Caco-2 (cell line): Measurements from ENCODE around the gene MASP1. TPM values are rescaled to one million over a fixed set of nuclear protein-coding genes. Genes with fewer than 3 reads are reported as not detected.
A peak's percentile ranks its signal among the peaks of the same experiment; 100 is the strongest.

ENCODE experiments used
- BruUV-seq: library from RNA; stranded (reverse); fragments of 400-500 nt; replicated peaks from 2 replicates; lab custom pipeline; 2021; lab: Mats Ljungman, UMichigan
- CTCF ChIA-PET: fragments of 300-600 bp; sonication (Branson Sonifier 250); formaldehyde crosslinking; loops from one replicate; lab custom pipeline; 2022; ENCODE audit warnings: antibody characterized with exemption; lab: Charles Lee
- POLR2A ChIA-PET: fragments of 300-600 bp; sonication (Branson Sonifier 250); formaldehyde crosslinking; loops from one replicate; lab custom pipeline; 2022; ENCODE audit warnings: antibody characterized with exemption; lab: Charles Lee
- DNase-seq, 2 experiments: peaks; one replicate each; pipeline versions ENCODE4 v3.0.0 to v3.0.0-alpha.2; 2020 to 2022
- H3K27me3 ChIP-seq: replicated peaks from 2 replicates; pipeline ENCODE4 v1.6.0; 2011; ENCODE audit warnings: low read length; ENCODE audit not compliant: control insufficient read depth, insufficient read depth
- H3K36me3 ChIP-seq: 2 replicates; pipeline ENCODE4 v1.5.1; 2011; ENCODE audit warnings: low read length; ENCODE audit not compliant: control insufficient read depth, insufficient read depth
- H3K4me1 ChIP-seq: fragments of 250-450 bp; sonication (Bioruptor Pico); 2 replicates; pipeline ENCODE4 v1.5.1; 2020; ENCODE audit warnings: mild to moderate bottlenecking
- H3K4me3 ChIP-seq: 2 replicates; pipeline ENCODE4 v1.5.1; 2011; ENCODE audit warnings: low read depth, mild to moderate bottlenecking, control low read depth, low read length
- H3K9me3 ChIP-seq: fragments of 250-450 bp; sonication (Bioruptor Pico); 2 replicates; pipeline ENCODE4 v1.5.1; 2020; ENCODE audit warnings: mild to moderate bottlenecking, moderate library complexity
- H3K27ac Mint-ChIP-seq: one replicate; pipeline ENCODE4 v1.8.0; 2022; ENCODE audit warnings: mixed read lengths; ENCODE audit not compliant: unreplicated experiment
- H3K27me3 Mint-ChIP-seq: one replicate; pipeline ENCODE4 v1.8.0; 2022; ENCODE audit warnings: mixed read lengths; ENCODE audit not compliant: insufficient read depth, unreplicated experiment
- H3K36me3 Mint-ChIP-seq: one replicate; pipeline ENCODE4 v1.8.0; 2022; ENCODE audit warnings: mild to moderate bottlenecking, mixed read lengths; ENCODE audit not compliant: insufficient read depth, unreplicated experiment
- H3K4me1 Mint-ChIP-seq: one replicate; pipeline ENCODE4 v1.8.0; 2022; ENCODE audit warnings: low read depth, mixed read lengths; ENCODE audit not compliant: unreplicated experiment
- H3K4me3 Mint-ChIP-seq: one replicate; pipeline ENCODE4 v1.8.0; 2022; ENCODE audit warnings: mild to moderate bottlenecking, moderate library complexity, mixed read lengths; ENCODE audit not compliant: unreplicated experiment
- H3K9me3 Mint-ChIP-seq: one replicate; pipeline ENCODE4 v1.8.0; 2022; ENCODE audit warnings: mixed read lengths; ENCODE audit not compliant: unreplicated experiment
- CTCF ChIP-seq, 2 experiments: fragments of 200-600 bp in 1 of 2; IDR thresholded peaks; 1 replicate in 1 of 2; 2 replicates in 1 of 2; pipeline versions ENCODE4 v1.5.1 to v1.8.0; 2011 to 2022; ENCODE audit warnings: antibody characterized with exemption in 1 of 2, control low read depth in 1 of 2, inconsistent platforms in 1 of 2, low read depth in 1 of 2, low read length in 1 of 2, mild to moderate bottlenecking in 1 of 2, moderate library complexity in 1 of 2; ENCODE audit not compliant: insufficient read depth in 1 of 2, severe bottlenecking in 1 of 2, unreplicated experiment in 1 of 2
- intact Hi-C: fragments of 100-400 bp; cut with micrococcal nuclease; formaldehyde crosslinking; loops from one replicate; pipeline ENCODE4 v1.10.0; 2022; ENCODE audit not compliant: unreplicated experiment
- total RNA-seq: library from RNA; stranded (reverse); gene quantifications from 2 replicates; pipeline ENCODE4 v1.2.3, GENCODE V29; 2022

Gene MASP1
- total RNA-seq, 1 experiment from 2014 or later = not detected

GRCh38 chr3:187288131-187288854 lies 3.2 kb downstream of the MASP1 start:
- no peaks in the 10 kb centered on the region for H3K36me3 Mint-ChIP-seq
- intact Hi-C loops = no loop called here
- ChIA-PET POLR2A (no interaction called here), CTCF (interaction anchor here (0.5 kb wide), 1 partner anchor 21 kb away, joined by 3 read pairs; no protein-coding TSS in a partner anchor)
- BruUV-seq = no TSS peak
- peaks cover 4% of the 10 kb centered on the region; the same call in 1 of the 2 replicates for H3K4me1 ChIP-seq
- no peak overlapping the region for H3K27ac Mint-ChIP-seq
- H3K9me3 ChIP-seq = no peaks in the 10 kb centered on the region; the same call in 1 of the 2 replicates
- H3K36me3 ChIP-seq = no peaks in the 10 kb centered on the region
- peaks cover 11% of the 10 kb centered on the region for H3K9me3 Mint-ChIP-seq
- no peaks in the 10 kb centered on the region for H3K27me3 ChIP-seq
- no peak for TF ChIP-seq CTCF (IDR thresholded peaks at IDR 0.05; ENCODE audit: insufficient read depth in 1 of 2, low read depth in 1 of 2, low read length in 1 of 2, severe bottlenecking in 1 of 2, unreplicated experiment in 1 of 2)
- DNase-seq = no peak
- H3K4me3 Mint-ChIP-seq = no peak overlapping the region
- peaks cover 3% of the 10 kb centered on the region for H3K27me3 Mint-ChIP-seq
- no peak overlapping the region for H3K4me3 ChIP-seq
- peaks cover 8% of the 10 kb centered on the region for H3K4me1 Mint-ChIP-seq

GRCh38 chr3:187287256-187287655 lies 4.3 kb downstream of the MASP1 start:
- no TSS peak for BruUV-seq
- CTCF ChIA-PET = no interaction called here

More at GRCh38 chr3:187287256-187287655, 4.3 kb downstream of the MASP1 start:
- Mint-ChIP-seq H3K9me3 (peaks cover 11% of the 10 kb centered on the region), H3K36me3 (no peaks in the 10 kb centered on the region), H3K4me3 (no peak overlapping the region), H3K27me3 (peaks cover 3% of the 10 kb centered on the region), H3K27ac (peak overlapping the region; percentile 53), H3K4me1 (peaks cover 8% of the 10 kb centered on the region)
- POLR2A ChIA-PET = no interaction called here
- Histone ChIP-seq H3K4me3 (no peak overlapping the region), H3K36me3 (no peaks in the 10 kb centered on the region), H3K27me3 (no peaks in the 10 kb centered on the region), H3K4me1 (peaks cover 4% of the 10 kb centered on the region; the same call in 1 of the 2 replicates), H3K9me3 (no peaks in the 10 kb centered on the region; the same call in 1 of the 2 replicates)
- TF ChIP-seq CTCF (IDR thresholded peaks at IDR 0.05; ENCODE audit: insufficient read depth in 1 of 2, low read depth in 1 of 2, low read length in 1 of 2, severe bottlenecking in 1 of 2, unreplicated experiment in 1 of 2) = no peak
- intact Hi-C loops = no loop called here
- DNase-seq = no peak
